Measurements from ENCODE around the gene ZBTB48. TPM values are rescaled to one million over a fixed set of nuclear protein-coding genes. Genes with fewer than 3 reads are reported as not detected.

The ZBTB48 gene
- polyA plus RNA-seq, 3 donors, result 13.2 to 94.2 (median 23.0) TPM

DNA sequence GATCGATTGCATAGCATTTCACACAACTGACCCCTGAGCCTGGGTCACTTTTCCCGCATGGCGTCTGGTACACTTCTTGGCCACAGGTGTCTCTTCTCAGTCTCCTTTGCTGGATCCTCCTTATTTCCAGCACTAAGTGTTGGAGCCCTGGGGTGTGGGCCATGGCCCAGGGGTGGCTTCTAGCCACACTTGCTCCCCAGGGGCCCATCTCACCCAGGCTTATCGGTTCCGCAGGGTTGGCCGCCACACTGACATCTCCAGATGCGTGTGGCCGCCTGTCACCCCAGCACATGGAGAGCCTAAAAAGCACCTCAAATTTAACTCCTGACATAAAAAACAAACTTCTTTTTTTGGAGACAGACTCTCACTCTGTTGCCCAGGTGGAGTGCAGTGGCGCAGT, 47.2 kb downstream of the ZBTB48 start:
- intact Hi-C loops (cut with micrococcal nuclease), result loop anchor here in 1 of 2 donors (10.0 kb wide), 1 partner anchor 158 kb away; the partner anchor contains the start of gene CAMTA1
- no peaks in the 10 kb centered on the region for H3K9me3 Mint-ChIP-seq
- no peak overlapping the region for H3K9ac ChIP-seq (ENCODE audit: insufficient read depth, low read length, poor library complexity, severe bottlenecking)

DNA sequence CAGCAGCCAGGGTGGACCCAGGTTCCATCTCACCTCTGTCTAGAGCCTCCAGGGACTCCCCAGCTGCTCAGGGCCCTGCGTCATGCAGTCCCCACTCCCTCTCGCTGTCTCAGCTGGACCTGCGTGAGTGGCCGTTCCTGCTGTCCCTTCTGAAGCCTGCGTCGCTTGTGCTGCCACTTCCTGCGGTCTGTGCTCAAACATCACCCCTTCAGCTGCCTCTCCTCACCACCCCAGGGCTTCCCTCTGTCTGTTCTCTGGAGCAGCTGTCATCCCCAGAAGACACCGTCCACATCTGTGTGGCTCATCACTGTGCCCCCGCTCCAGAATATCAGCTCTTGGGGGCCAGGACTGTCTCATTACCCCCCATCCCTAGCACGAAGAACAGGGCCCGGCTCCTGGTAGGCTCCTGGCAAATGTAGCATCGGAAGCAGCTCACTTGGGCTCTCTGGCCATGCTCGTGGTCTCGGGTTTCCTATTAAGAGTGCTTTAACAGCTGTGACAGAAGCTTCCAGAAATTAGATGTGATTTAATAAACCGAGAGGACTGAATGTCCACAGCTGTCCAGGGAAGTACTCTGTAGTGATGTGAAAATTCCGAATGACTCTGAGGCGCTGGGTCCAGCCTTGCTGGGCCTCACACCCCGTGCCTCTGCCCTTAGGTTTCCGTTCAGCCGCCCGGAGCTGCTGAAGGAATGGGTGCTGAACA, 48.2 kb downstream of the ZBTB48 start:
- Mint-ChIP-seq H3K27ac (peak overlapping the region in 3 of 7 donors; percentile 15 to 41 (median 25)), H3K36me3 (peaks cover 44 to 66% of the 10 kb centered on the region in 2 donors), H3K27me3 (ENCODE audit: low read depth in 3 of 3) (peaks cover 0 to 4% (median 0%) of the 10 kb centered on the region in 3 donors), H3K9me3 (no peaks in the 10 kb centered on the region), H3K4me3 (peak overlapping the region in 1 of 2 donors; percentile 18), H3K4me1 (peaks cover 20% of the 10 kb centered on the region)
- TF ChIP-seq, protein P1, sequence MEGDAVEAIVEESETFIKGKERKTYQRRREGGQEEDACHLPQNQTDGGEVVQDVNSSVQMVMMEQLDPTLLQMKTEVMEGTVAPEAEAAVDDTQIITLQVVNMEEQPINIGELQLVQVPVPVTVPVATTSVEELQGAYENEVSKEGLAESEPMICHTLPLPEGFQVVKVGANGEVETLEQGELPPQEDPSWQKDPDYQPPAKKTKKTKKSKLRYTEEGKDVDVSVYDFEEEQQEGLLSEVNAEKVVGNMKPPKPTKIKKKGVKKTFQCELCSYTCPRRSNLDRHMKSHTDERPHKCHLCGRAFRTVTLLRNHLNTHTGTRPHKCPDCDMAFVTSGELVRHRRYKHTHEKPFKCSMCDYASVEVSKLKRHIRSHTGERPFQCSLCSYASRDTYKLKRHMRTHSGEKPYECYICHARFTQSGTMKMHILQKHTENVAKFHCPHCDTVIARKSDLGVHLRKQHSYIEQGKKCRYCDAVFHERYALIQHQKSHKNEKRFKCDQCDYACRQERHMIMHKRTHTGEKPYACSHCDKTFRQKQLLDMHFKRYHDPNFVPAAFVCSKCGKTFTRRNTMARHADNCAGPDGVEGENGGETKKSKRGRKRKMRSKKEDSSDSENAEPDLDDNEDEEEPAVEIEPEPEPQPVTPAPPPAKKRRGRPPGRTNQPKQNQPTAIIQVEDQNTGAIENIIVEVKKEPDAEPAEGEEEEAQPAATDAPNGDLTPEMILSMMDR (IDR thresholded peaks at IDR 0.05), result no peak
- DNase-seq, result no peak
- H3K9me3 ChIP-seq (replicated peaks in 1 of 2; ENCODE audit: control insufficient read depth in 1 of 2, insufficient read depth in 1 of 2, low read length in 2 of 2), result no peaks in the 10 kb centered on the region
- peaks cover 27% of the 10 kb centered on the region for H3K79me2 ChIP-seq (ENCODE audit: insufficient read depth, low read length)
- peaks cover 14 to 17% of the 10 kb centered on the region in 2 donors for H3K4me1 ChIP-seq (ENCODE audit: control insufficient read depth in 1 of 2, insufficient read depth in 2 of 2, low read length in 2 of 2)
- no peak overlapping the region for H3K4me2 ChIP-seq (replicated peaks; ENCODE audit: extremely low read depth, low read length, poor library complexity, severe bottlenecking)
- no peaks in the 10 kb centered on the region for H3K27me3 ChIP-seq (ENCODE audit: control insufficient read depth in 2 of 2, insufficient read depth in 2 of 2, low read length in 2 of 2)
- H3K27ac ChIP-seq (ENCODE audit: low read depth in 1 of 2, low read length in 2 of 2), result no peak overlapping the region
- H3K36me3 ChIP-seq (replicated peaks in 1 of 2; ENCODE audit: control insufficient read depth in 1 of 2, insufficient read depth in 2 of 2, low read length in 2 of 2), result peaks cover 39 to 60% of the 10 kb centered on the region in 2 donors
- H3K9ac ChIP-seq (ENCODE audit: insufficient read depth, low read length, poor library complexity, severe bottlenecking), result no peak overlapping the region
- H2AFZ ChIP-seq (ENCODE audit: insufficient read depth, low read depth, low read length, poor library complexity, severe bottlenecking), result no peak overlapping the region
- WGBS (ENCODE audit: insufficient coverage), result 93% methylated on average over 20 of the region's 21 CpGs
- intact Hi-C loops (cut with micrococcal nuclease), result loop anchor here in 1 of 2 donors (10.0 kb wide), 1 partner anchor 157 kb away; the partner anchor contains the start of gene CAMTA1
- no peak overlapping the region for H3K4me3 ChIP-seq (replicated peaks in 1 of 3; ENCODE audit: low read depth in 2 of 3, low read length in 3 of 3)
- H4K20me1 ChIP-seq (ENCODE audit: insufficient read depth, low read length), result peaks cover 24% of the 10 kb centered on the region

More for the DNA sequence above, 47.2 kb downstream of the ZBTB48 start:
- Mint-ChIP-seq H3K36me3 (peaks cover 40 to 63% of the 10 kb centered on the region in 2 donors), H3K27me3 (ENCODE audit: low read depth in 3 of 3) (peaks cover 0 to 4% (median 0%) of the 10 kb centered on the region in 3 donors), H3K4me3 (no peak overlapping the region), H3K4me1 (peaks cover 20% of the 10 kb centered on the region), H3K27ac (no peak overlapping the region)
- H3K9me3 ChIP-seq (replicated peaks in 1 of 2; ENCODE audit: control insufficient read depth in 1 of 2, insufficient read depth in 1 of 2, low read length in 2 of 2), result no peaks in the 10 kb centered on the region
- TF ChIP-seq, protein P1 (IDR thresholded peaks at IDR 0.05), result no peak
- no peak overlapping the region for H3K4me2 ChIP-seq (replicated peaks; ENCODE audit: extremely low read depth, low read length, poor library complexity, severe bottlenecking)
- H2AFZ ChIP-seq (ENCODE audit: insufficient read depth, low read depth, low read length, poor library complexity, severe bottlenecking), result no peak overlapping the region
- peaks cover 14 to 17% of the 10 kb centered on the region in 2 donors for H3K4me1 ChIP-seq (ENCODE audit: control insufficient read depth in 1 of 2, insufficient read depth in 2 of 2, low read length in 2 of 2)
- H3K79me2 ChIP-seq (ENCODE audit: insufficient read depth, low read length), result peaks cover 27% of the 10 kb centered on the region
- H4K20me1 ChIP-seq (ENCODE audit: insufficient read depth, low read length), result peaks cover 24% of the 10 kb centered on the region
- WGBS (ENCODE audit: insufficient coverage), result 95% methylated on average over 9 of the region's 9 CpGs
- no peak for DNase-seq
- no peak overlapping the region for H3K27ac ChIP-seq (ENCODE audit: low read depth in 1 of 2, low read length in 2 of 2)
- no peaks in the 10 kb centered on the region for H3K27me3 ChIP-seq (ENCODE audit: control insufficient read depth in 2 of 2, insufficient read depth in 2 of 2, low read length in 2 of 2)
- H3K4me3 ChIP-seq (replicated peaks in 1 of 3; ENCODE audit: low read depth in 2 of 3, low read length in 3 of 3), result no peak overlapping the region
- peaks cover 34 to 60% of the 10 kb centered on the region in 2 donors for H3K36me3 ChIP-seq (replicated peaks in 1 of 2; ENCODE audit: control insufficient read depth in 1 of 2, insufficient read depth in 2 of 2, low read length in 2 of 2)

Measured in CD14-positive monocyte (primary cell).